CD4-positive, CD25-positive, alpha-beta regulatory T cell (primary cell): ENCODE results near the gene NEK7. TPM values are rescaled to one million over a fixed set of nuclear protein-coding genes. Genes with fewer than 3 reads are reported as not detected.

ENCODE experiments used
- ATAC-seq, 2 donors: fragments of 150-1000 bp; cut with Tn5 transposase; one replicate each; pipeline ENCODE4 v1.10.0; 2021; ENCODE audit warnings: low read depth in 2 of 2, moderate number of reproducible peaks in 2 of 2, moderate library complexity in 1 of 2
- DNase-seq, 3 donors: peaks; one replicate each; pipeline versions ENCODE4 v3.0.0 to v3.0.0-alpha.2; 2012 to 2022; ENCODE audit warnings: mixed read lengths in 1 of 3
- H3K27ac ChIP-seq: one replicate; pipeline ENCODE4 v1.7.0; 2013; ENCODE audit warnings: mild to moderate bottlenecking, low read length; ENCODE audit not compliant: insufficient read depth, poor library complexity, severe bottlenecking
- H3K27me3 ChIP-seq: one replicate; pipeline ENCODE4 v1.7.0; 2013; ENCODE audit warnings: low read length; ENCODE audit not compliant: control insufficient read depth, insufficient read depth
- H3K36me3 ChIP-seq: one replicate; pipeline ENCODE4 v1.7.0; 2013; ENCODE audit warnings: mild to moderate bottlenecking, low read length, moderate library complexity; ENCODE audit not compliant: control insufficient read depth, insufficient read depth
- H3K4me1 ChIP-seq: 2 replicates; pipeline ENCODE4 v1.7.0; 2013; ENCODE audit warnings: mild to moderate bottlenecking, low read length; ENCODE audit not compliant: insufficient read depth, control insufficient read depth, poor library complexity, severe bottlenecking
- H3K4me3 ChIP-seq: one replicate; pipeline ENCODE4 v1.7.0; 2013; ENCODE audit warnings: low read depth, mild to moderate bottlenecking, low read length, moderate library complexity
- H3K9me3 ChIP-seq, 2 experiments: 1 replicate in 1 of 2; 2 replicates in 1 of 2; pipeline ENCODE4 v1.7.0; 2013; ENCODE audit warnings: low read length in 2 of 2, mild to moderate bottlenecking in 1 of 2, moderate library complexity in 1 of 2; ENCODE audit not compliant: control insufficient read depth in 2 of 2
- H3K27ac Mint-ChIP-seq, 3 donors: one replicate each; pipeline ENCODE4 v1.8.0; 2020 to 2022; ENCODE audit warnings: mild to moderate bottlenecking in 3 of 3, mixed read lengths in 3 of 3, moderate library complexity in 2 of 3
- H3K27me3 Mint-ChIP-seq: one replicate; pipeline ENCODE4 v1.8.0; 2022; ENCODE audit warnings: mild to moderate bottlenecking, mixed read lengths
- H3K36me3 Mint-ChIP-seq: one replicate; pipeline ENCODE4 v1.8.0; 2020; ENCODE audit warnings: mixed read lengths
- H3K4me1 Mint-ChIP-seq, 4 donors: one replicate each; pipeline ENCODE4 v1.8.0; 2020 to 2022; ENCODE audit warnings: mixed read lengths in 4 of 4, mild to moderate bottlenecking in 1 of 4
- H3K4me3 Mint-ChIP-seq, 4 donors: one replicate each; pipeline ENCODE4 v1.8.0; 2020 to 2022; ENCODE audit warnings: mild to moderate bottlenecking in 4 of 4, mixed read lengths in 4 of 4, moderate library complexity in 3 of 4
- H3K9me3 Mint-ChIP-seq, 7 donors: one replicate each; pipeline ENCODE4 v1.8.0; 2020 to 2022; ENCODE audit warnings: mixed read lengths in 7 of 7, mild to moderate bottlenecking in 3 of 7, moderate library complexity in 2 of 7
- polyA plus RNA-seq, 4 donors: library from polyadenylated mRNA; unstranded; fragments of 300-500 nt; fragmentation: Illumina TruSeq; gene quantifications; one replicate each; pipeline ENCODE4 v1.2.3, GENCODE V29; 2021
- total RNA-seq: library from RNA; stranded (reverse); gene quantifications from one replicate; pipeline ENCODE4 v1.2.3, GENCODE V29; 2022

NEK7 gene
- total and polyA plus RNA-seq, 5 donors from 2014 or later = 37.7 to 61.3 (median 54.3) TPM

- H3K4me3 ChIP-seq = no peak overlapping the region
Observed at GRCh38 chr1:198352975-198353695, 196.3 kb downstream of the NEK7 start.

DNA sequence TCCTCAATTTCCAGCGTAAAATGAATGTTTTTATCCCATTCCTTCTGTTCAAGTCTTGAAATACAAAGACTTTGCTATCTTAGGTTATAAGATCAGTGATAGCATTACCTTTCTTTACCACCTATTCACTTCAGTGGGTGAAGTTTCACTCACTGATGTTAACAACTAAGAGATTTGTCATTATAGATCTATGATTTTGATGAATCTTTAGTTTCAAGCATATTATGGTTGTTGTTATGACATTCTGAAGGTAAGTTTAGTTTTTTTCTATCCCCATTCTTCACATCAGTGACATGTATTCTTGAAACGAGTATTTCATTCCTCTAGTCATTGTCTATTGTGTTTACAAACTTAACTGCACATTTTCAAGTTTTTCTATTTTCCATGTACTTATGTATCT, 201.1 kb downstream of the NEK7 start:
- no peak overlapping the region for H3K27ac ChIP-seq
- no peaks in the 10 kb centered on the region for H3K9me3 ChIP-seq
- Mint-ChIP-seq H3K9me3 (no peaks in the 10 kb centered on the region), H3K27me3 (no peaks in the 10 kb centered on the region), H3K4me1 (peaks cover 0 to 11% (median 6%) of the 10 kb centered on the region in 4 donors), H3K27ac (no peak overlapping the region), H3K4me3 (no peak overlapping the region), H3K36me3 (no peaks in the 10 kb centered on the region)
- H3K36me3 ChIP-seq = no peaks in the 10 kb centered on the region
- no peak overlapping the region for H3K4me3 ChIP-seq
- no peak for ATAC-seq
- no peak for DNase-seq
- no peaks in the 10 kb centered on the region for H3K4me1 ChIP-seq
- H3K27me3 ChIP-seq = no peaks in the 10 kb centered on the region

More at GRCh38 chr1:198352975-198353695, 196.3 kb downstream of the NEK7 start:
- Mint-ChIP-seq H3K27ac (no peak overlapping the region), H3K36me3 (no peaks in the 10 kb centered on the region), H3K27me3 (no peaks in the 10 kb centered on the region), H3K4me3 (no peak overlapping the region), H3K4me1 (peaks cover 0 to 11% (median 6%) of the 10 kb centered on the region in 4 donors), H3K9me3 (peaks cover 0 to 2% (median 0%) of the 10 kb centered on the region in 7 donors)
- ATAC-seq (no peak), DNase-seq (peak in 1 of 3 donors; percentile 30)
- H3K9me3 ChIP-seq = no peaks in the 10 kb centered on the region
- H3K27me3 ChIP-seq = no peaks in the 10 kb centered on the region
- no peaks in the 10 kb centered on the region for H3K36me3 ChIP-seq
- H3K4me1 ChIP-seq = no peaks in the 10 kb centered on the region
- H3K27ac ChIP-seq = no peak overlapping the region

DNA sequence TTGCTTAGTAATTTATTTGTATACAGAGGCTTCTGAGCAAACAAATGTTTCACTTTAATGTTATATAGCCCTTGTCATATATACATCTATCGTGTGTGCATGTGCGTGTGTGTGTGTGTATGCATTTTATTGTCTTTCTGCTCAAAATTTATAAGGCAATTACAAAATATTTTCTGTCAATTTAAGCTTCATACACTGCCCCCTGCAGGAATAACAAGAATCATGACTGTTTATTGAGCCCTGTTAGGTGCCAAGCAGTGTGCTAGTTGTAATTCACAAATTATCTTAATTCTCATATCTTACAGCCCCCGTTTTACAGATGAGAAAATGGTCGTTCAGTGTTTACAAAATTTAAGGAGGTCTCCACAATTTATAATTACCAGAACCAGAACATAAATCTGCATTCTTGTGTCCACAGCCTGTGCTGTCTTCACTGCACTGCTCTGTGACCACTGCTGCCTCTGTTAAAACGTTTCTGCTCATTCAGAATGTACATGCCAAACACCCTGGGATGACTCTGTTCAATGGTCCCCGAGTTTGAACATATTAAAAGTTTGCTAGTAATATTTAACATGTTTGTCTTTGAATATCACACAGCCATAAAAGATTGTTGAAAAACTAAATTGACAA, 202.3 kb downstream of the NEK7 start:
- Histone ChIP-seq H3K36me3 (no peaks in the 10 kb centered on the region), H3K27me3 (no peaks in the 10 kb centered on the region), H3K4me3 (no peak overlapping the region), H3K9me3 (no peaks in the 10 kb centered on the region), H3K27ac (no peak overlapping the region), H3K4me1 (no peaks in the 10 kb centered on the region)
- DNase-seq (peak in 2 of 3 donors; percentile 16 to 50), ATAC-seq (no peak)
- no peaks in the 10 kb centered on the region for H3K9me3 Mint-ChIP-seq
- H3K27ac Mint-ChIP-seq = no peak overlapping the region
- H3K4me1 Mint-ChIP-seq = no peaks in the 10 kb centered on the region
- H3K27me3 Mint-ChIP-seq = no peaks in the 10 kb centered on the region
- H3K36me3 Mint-ChIP-seq = no peaks in the 10 kb centered on the region
- H3K4me3 Mint-ChIP-seq = no peak overlapping the region

GRCh38 chr1:198360208-198360729, 203.5 kb downstream of the NEK7 start:
- Mint-ChIP-seq H3K36me3 (no peaks in the 10 kb centered on the region), H3K9me3 (no peaks in the 10 kb centered on the region), H3K4me1 (no peaks in the 10 kb centered on the region), H3K27me3 (no peaks in the 10 kb centered on the region), H3K27ac (no peak overlapping the region), H3K4me3 (no peak overlapping the region)
- Histone ChIP-seq H3K27ac (no peak overlapping the region), H3K9me3 (no peaks in the 10 kb centered on the region), H3K36me3 (no peaks in the 10 kb centered on the region), H3K4me1 (no peaks in the 10 kb centered on the region), H3K4me3 (no peak overlapping the region), H3K27me3 (no peaks in the 10 kb centered on the region)
- ATAC-seq (no peak), DNase-seq (no peak)

DNA sequence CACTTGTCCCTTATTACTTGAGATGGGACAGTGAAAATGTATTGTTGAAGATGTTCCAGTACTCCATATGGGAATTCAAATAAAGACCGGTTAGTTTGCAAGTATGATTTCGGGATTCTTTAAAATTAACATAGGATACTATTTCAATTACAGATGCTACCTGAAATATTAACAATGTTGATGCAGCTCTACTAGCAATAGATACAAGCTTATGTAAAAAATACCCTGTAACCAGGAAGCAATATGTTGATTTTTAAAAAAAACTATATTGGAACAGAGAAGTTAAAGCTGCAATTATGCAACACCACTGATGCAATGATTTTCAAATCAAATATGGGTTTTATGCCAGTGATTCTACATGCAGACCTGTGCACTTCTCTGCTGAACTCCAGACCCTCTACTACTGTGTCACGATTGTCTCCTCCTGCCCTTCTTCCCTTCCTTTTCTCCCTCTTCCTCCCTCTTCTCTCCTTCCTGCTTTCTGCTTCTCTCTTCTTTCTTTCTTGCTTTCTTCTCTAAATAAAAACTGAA, 204.5 kb downstream of the NEK7 start:
- Histone ChIP-seq H3K27ac (no peak overlapping the region), H3K9me3 (no peaks in the 10 kb centered on the region), H3K27me3 (no peaks in the 10 kb centered on the region), H3K4me1 (no peaks in the 10 kb centered on the region), H3K4me3 (no peak overlapping the region), H3K36me3 (no peaks in the 10 kb centered on the region)
- Mint-ChIP-seq H3K9me3 (peaks cover 0 to 1% (median 0%) of the 10 kb centered on the region in 7 donors), H3K27ac (no peak overlapping the region), H3K4me1 (no peaks in the 10 kb centered on the region), H3K36me3 (no peaks in the 10 kb centered on the region), H3K4me3 (no peak overlapping the region), H3K27me3 (no peaks in the 10 kb centered on the region)
- DNase-seq (no peak), ATAC-seq (no peak)

- Histone ChIP-seq H3K4me3 (no peak overlapping the region), H3K9me3 (no peaks in the 10 kb centered on the region), H3K27ac (no peak overlapping the region), H3K36me3 (no peaks in the 10 kb centered on the region), H3K27me3 (no peaks in the 10 kb centered on the region), H3K4me1 (no peaks in the 10 kb centered on the region)
- peak in 1 of 3 donors; percentile 29 for DNase-seq
- Mint-ChIP-seq H3K27ac (no peak overlapping the region), H3K4me3 (no peak overlapping the region), H3K27me3 (no peaks in the 10 kb centered on the region), H3K9me3 (peaks cover 0 to 13% (median 4%) of the 10 kb centered on the region in 7 donors), H3K4me1 (no peaks in the 10 kb centered on the region), H3K36me3 (no peaks in the 10 kb centered on the region)
- no peak for ATAC-seq
Observed at GRCh38 chr1:198363625-198364151, 206.9 kb downstream of the NEK7 start.

DNA sequence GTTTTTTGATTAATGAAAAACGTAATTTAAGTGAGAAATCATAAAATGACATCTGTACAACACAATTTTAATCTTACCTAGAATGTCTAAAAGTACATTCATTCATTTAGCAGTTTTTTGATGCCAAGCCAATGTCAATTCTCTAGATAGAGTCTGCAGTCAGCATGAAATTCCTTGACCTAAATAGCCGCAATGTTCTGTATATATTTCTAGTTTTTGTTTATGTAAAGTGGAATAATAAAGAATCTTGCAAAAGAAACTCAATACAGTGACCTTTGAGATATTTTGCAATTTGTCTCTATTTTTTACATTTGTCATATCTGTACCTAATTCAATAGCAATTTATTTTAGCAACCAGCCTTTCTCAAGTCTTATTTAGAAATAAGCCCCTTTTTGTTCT, 207.7 kb downstream of the NEK7 start:
- no peak for DNase-seq
- Mint-ChIP-seq H3K36me3 (no peaks in the 10 kb centered on the region), H3K27me3 (peaks cover 1% of the 10 kb centered on the region)

More for the DNA sequence above, 207.7 kb downstream of the NEK7 start:
- Histone ChIP-seq H3K27ac (no peak overlapping the region), H3K4me3 (no peak overlapping the region), H3K4me1 (no peaks in the 10 kb centered on the region), H3K36me3 (no peaks in the 10 kb centered on the region), H3K27me3 (no peaks in the 10 kb centered on the region), H3K9me3 (no peaks in the 10 kb centered on the region)
- Mint-ChIP-seq H3K9me3 (peaks cover 0 to 20% (median 8%) of the 10 kb centered on the region in 7 donors), H3K27ac (no peak overlapping the region), H3K4me3 (no peak overlapping the region), H3K4me1 (peaks cover 0 to under 1% (median 0%) of the 10 kb centered on the region in 4 donors)
- no peak for ATAC-seq
